GM03348 (cell line): ENCODE measurements around the gene LIMA1.
A peak's percentile ranks its signal among the peaks of the same experiment; 100 is the strongest.
"Not testable (repeated sequence)": the region's sequence is repeated elsewhere in the genome, so short reads cannot be mapped to it uniquely, and the experiment has no call there.

Experiments
- DNase-seq: peaks from one replicate; pipeline ENCODE4 v3.0.0; 2012; ENCODE audit warnings: low spot score

LIMA1 gene

DNA sequence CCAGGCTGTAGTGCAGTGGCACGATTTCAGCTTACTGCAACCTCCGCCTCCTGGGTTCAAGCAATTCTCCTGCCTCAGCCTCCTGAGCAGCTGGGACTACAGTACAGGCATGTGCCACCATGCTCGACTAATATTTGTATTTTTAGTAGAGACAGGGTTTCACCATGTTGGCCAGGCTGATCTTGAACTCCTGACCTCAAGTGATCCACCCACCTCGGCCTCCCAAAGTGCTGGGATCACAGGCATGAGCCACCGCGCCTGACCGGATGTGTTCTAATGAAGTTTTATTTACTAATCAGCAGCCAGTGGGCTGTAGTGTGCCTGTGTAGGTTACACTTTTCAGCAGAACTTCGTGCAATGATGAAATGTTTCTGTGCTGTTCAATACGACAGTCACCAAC is 35.7 kb downstream of the LIMA1 start:
- DNase-seq = not testable (repeated sequence)

DNA sequence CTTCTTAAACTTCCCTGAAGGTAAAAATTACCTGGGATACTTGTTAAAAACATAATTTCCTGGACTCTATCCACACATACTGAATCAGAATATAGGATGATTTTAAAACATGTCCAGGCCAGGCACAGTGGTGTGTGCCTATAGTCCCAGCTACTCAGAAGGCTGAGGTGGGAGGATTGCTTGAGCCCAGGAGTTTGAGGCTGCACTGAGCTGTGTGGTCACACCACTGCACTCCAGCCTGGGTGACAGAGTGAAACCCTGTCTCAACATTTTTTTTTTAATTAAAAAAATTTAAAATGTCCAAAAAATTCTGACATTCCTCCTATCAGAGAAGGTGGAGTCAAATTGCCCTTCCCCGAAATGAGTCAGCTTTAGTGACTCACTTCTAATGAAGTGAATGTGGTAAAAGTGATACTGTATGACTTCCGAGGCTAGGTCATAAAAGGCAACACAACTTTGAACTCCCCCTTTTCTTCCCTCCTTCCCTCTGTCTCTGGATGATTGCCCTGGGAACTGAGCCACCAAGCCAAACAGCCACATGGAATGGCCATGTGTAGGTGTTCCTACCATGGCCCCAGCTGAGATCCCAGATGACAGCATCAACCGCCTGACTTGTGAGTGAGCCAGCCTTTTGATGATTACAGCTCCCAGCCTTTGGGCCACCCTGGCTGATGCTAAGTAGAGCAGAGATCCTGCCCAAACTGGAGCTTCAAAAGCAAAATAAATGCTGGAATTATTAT is 36.3 kb downstream of the LIMA1 start:
- peak; percentile 89 for DNase-seq

- no peak for DNase-seq
These were observed 37.0 kb downstream of the LIMA1 start for GRCh38 chr12:50246197-50246865.

GRCh38 chr12:50243507-50243906 is 39.8 kb downstream of the LIMA1 start:
- DNase-seq = no peak

DNA sequence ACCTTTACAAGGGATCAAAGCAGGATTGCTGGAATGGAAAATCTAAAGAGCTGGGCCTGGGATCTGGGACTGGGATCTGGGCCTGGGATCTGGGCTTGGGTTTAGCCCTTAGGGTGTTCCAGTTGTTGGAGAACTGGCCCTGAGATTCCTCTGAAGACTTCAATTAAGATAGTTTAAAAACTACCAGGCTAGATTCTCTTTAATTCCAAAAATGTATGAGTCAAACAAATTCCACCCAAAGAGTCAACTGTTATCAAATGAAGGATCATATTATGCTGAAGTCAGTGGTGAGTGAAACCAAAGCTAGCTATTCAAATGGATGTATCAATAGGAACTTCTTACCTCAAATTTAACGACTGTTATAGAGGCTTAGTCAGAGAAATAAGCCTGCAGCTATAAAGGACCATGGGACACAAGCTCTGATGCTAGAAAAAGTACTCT is 40.5 kb downstream of the LIMA1 start:
- DNase-seq = peak; percentile 41

- no peak for DNase-seq
These were observed 42.1 kb downstream of the LIMA1 start for GRCh38 chr12:50241178-50241577.

GRCh38 chr12:50240792-50241114 is 42.6 kb downstream of the LIMA1 start:
- DNase-seq = no peak

DNA sequence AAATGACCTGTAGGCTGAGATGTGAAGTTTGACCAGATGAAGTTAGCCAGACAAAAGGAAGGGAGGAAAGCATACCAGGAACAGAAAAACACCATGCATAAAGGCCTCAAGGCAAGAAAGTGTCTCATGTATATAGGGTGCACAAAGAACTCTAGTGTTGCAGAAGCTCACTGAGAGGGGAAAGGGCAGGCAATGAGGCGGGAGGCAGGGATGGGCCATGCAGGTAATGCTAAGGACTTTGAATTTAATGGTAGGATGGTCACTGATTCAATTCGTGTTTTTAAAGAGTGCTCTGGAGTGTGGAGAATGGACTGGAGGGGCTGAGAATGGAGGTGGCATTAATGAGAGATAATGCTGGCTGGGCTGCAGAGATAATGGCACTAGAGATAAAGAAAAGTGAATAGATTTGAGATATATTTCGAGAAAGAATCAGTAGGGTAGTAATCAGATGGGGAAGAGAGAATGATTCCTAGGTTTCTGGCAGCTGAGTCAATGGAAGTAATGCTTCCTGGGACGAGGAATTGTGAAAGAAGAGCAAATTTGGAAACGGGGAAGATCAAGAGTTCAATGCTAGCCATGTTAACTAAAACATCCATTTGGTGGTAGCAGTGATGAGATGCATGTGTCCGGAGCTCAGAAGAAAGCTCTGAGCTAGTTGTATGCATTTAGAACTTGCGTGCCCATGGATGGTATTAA is 43.1 kb downstream of the LIMA1 start:
- DNase-seq = no peak

- no peak for DNase-seq
These were observed 43.9 kb downstream of the LIMA1 start for GRCh38 chr12:50239355-50239891.

GRCh38 chr12:50234347-50234746 is 49.0 kb downstream of the LIMA1 start:
- DNase-seq = no peak

- no peak for DNase-seq
These were observed 50.5 kb downstream of the LIMA1 start for GRCh38 chr12:50232771-50233209.

GRCh38 chr12:50232206-50232605 is 51.1 kb downstream of the LIMA1 start:
- no peak for DNase-seq

GRCh38 chr12:50231346-50231745 is 52.0 kb downstream of the LIMA1 start:
- no peak for DNase-seq

DNA sequence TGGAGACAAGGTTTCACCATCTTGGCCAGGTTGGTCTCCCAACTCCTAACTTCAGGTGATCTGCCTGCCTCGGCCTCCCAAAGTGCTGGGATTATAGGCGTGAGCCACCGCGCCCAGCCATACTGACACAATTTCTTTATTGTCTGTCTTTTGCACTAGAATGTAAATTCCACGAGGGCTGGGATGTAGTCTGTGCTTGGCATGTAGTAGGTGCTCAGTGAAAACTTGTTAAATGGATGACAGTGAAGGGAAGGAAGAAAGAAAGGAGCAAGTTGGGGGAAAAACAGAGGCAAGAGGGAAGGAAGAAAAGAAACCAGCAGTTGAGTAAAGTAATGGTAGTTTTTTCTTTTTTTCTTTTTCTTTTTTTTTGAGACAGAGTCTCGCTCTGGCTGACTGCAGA is 53.1 kb downstream of the LIMA1 start:
- no peak for DNase-seq

- DNase-seq = no peak
These were observed 59.2 kb downstream of the LIMA1 start for GRCh38 chr12:50224026-50224692.

DNA sequence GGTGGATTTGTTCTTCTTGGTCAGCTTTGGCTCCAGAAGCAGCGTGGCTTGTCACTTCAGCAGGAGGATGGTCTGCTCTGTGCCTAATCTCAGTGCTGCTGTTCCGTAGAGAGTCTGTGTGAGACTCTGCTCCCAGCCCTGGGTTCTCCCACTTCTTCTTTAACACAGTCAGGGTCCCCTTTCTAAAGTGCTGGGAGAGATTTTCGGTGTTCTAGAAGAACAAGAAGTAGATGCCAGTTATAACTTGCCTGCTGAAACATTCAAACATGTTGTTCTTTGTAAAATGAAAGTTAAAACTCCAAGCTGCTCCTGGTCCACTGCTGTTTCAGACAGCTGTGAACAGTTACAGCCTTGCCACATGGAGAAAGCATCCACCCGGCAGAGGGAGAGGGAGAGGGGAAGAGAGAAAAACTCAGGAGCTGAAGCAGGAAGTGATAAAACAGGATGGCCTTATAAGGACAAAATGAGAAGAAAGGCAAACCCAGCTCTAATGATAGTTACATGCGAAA is 61.0 kb downstream of the LIMA1 start:
- DNase-seq = peak; percentile 84

- peak; percentile 63 for DNase-seq
These were observed 61.9 kb downstream of the LIMA1 start for GRCh38 chr12:50221228-50222008.

DNA sequence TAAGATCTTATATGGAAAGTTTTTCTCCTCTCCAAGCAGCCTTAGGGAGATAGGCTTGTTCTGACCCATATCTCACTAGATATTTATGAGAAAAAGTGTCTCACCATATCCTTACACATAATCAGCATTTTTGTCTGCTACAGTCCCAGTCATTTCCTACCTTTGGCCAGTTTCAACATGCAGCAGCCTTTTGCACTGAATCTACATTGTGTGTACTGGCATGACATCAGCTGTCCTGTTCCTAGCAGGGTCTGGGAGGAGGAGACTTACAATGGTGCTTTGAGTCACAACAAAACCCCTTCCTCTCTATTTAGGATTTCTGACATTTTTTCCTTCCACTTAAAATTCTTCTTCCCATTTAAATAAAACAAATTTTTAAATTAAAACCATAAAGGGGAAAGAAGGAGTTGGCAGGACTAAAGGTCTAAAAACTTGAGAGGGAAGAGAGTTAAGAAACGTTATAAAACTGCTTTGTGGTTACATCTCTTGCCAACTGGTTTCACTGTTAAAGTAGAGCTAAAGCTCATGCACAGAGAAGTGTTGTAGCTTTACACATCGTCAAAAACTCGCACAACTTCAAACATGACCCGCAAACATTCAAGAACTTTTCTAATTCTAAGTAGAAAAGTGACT is 62.8 kb downstream of the LIMA1 start:
- DNase-seq = peak; percentile 39

- DNase-seq = no peak
These were observed 63.8 kb downstream of the LIMA1 start for GRCh38 chr12:50219544-50219943.

DNA sequence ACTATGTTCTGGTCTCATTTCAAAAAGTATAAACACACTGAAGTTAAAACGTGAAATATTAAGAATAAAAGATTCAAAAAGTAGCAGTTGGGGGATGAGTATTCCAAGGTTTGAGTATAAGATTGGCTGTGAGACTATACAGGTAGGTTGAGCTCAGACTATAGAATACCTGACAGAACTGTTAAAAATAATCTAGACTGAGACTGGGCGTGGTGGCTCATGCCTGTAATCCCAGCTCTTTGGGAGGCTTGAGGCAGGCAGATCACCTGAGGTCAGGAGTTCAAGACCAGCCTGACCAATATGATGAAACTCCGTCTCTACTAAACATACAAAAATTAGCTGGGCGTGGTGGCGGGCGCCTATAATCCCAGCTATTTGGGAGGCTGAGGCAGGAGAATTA is 64.3 kb downstream of the LIMA1 start:
- not testable (repeated sequence) for DNase-seq

DNA sequence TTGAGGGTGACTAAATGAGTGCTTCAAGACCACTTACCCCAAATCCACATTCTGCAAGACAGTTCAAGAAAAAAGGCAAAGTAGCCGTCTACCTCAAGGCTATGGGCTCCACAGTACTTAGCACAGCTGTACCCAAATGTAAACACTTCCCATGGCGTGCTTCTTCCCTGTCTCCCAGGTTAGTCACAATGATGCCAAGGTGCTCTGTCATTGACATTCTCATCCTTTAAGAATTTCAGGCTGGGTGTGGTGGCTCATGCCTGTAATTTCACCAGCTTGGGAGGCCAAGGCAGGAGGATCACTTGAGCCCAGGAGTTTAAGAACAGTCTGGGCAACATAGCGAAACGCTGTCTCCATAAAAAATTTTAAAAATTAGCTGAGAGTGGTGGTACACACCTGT is 64.9 kb downstream of the LIMA1 start:
- no peak for DNase-seq
